ENCODE measurements around the gene NRG2.

DNA sequence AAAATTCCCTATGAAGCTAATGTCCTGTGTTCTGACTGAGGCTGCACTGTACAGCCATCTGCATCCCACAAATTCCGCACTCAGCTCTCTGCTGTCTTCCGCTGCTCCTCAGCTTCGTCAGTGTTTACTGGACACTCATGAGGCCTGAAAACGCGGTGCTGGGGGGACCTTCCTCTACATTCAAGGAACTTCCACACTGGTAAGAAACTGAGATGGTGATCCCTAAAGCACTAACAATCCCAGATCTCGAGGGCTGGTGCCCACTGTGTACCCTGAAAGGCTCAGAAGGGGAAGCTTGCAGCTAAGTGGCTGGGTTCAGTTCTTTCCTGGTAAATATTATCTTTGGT, 117.9 kb downstream of the NRG2 start:
- TF ChIP-seq, protein P1, sequence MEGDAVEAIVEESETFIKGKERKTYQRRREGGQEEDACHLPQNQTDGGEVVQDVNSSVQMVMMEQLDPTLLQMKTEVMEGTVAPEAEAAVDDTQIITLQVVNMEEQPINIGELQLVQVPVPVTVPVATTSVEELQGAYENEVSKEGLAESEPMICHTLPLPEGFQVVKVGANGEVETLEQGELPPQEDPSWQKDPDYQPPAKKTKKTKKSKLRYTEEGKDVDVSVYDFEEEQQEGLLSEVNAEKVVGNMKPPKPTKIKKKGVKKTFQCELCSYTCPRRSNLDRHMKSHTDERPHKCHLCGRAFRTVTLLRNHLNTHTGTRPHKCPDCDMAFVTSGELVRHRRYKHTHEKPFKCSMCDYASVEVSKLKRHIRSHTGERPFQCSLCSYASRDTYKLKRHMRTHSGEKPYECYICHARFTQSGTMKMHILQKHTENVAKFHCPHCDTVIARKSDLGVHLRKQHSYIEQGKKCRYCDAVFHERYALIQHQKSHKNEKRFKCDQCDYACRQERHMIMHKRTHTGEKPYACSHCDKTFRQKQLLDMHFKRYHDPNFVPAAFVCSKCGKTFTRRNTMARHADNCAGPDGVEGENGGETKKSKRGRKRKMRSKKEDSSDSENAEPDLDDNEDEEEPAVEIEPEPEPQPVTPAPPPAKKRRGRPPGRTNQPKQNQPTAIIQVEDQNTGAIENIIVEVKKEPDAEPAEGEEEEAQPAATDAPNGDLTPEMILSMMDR (IDR thresholded peaks at IDR 0.05; ENCODE audit: extremely low read depth in 1 of 2, insufficient read depth in 1 of 2, low read depth in 1 of 2, low read length in 2 of 2) = no peak
- TF ChIP-seq POLR2A (IDR thresholded peaks at IDR 0.05; ENCODE audit: low read depth, low read length) (no peak), POLR2AphosphoS5 (IDR thresholded peaks at IDR 0.05; ENCODE audit: insufficient read depth, low read depth, low read length) (no peak), FOS (IDR thresholded peaks at IDR 0.05; ENCODE audit: borderline replicate concordance, insufficient read depth, low read length) (no peak), EZH2 (IDR thresholded peaks at IDR 0.05; ENCODE audit: borderline replicate concordance, low read depth, low read length, severe bottlenecking) (no peak), MYC (IDR thresholded peaks at IDR 0.05; ENCODE audit: low read depth, low read length) (no peak), JUN (IDR thresholded peaks at IDR 0.05; ENCODE audit: borderline replicate concordance, insufficient read depth, insufficient read length, low read depth) (no peak), GATA2 (IDR thresholded peaks at IDR 0.05; ENCODE audit: insufficient read depth, insufficient read length, low read depth, low read length) (no peak)
- TF ChIP-seq, protein P2, sequence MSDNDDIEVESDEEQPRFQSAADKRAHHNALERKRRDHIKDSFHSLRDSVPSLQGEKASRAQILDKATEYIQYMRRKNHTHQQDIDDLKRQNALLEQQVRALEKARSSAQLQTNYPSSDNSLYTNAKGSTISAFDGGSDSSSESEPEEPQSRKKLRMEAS (IDR thresholded peaks at IDR 0.05; ENCODE audit: insufficient read depth, insufficient read length) = no peak

All from endothelial cell of umbilical vein (primary cell).